HTERT RPE-1 (cell line): ENCODE data around the gene KCTD21.
"Not testable (repeated sequence)": the region's sequence is repeated elsewhere in the genome, so short reads cannot be mapped to it uniquely, and the experiment has no call there.

Experiments
- in situ Hi-C: fragments of 300-500 bp; cut with MboI; formaldehyde crosslinking; loops from 4 replicates; pipeline ENCODE4 v1.14.3; 2020; ENCODE audit warnings: low sequenced_read_pairs

The KCTD21 gene

GRCh38 chr11:78179459-78180071 lies 8.9 kb downstream of the KCTD21 start:
- in situ Hi-C loops: no loop called here

GRCh38 chr11:78177216-78177615 lies 11.2 kb downstream of the KCTD21 start:
- in situ Hi-C loops: no loop called here

- in situ Hi-C loops: no loop called here
Measured at GRCh38 chr11:78176605-78177141, 11.8 kb downstream of the KCTD21 start.

GRCh38 chr11:78175862-78176261 lies 12.6 kb downstream of the KCTD21 start:
- in situ Hi-C loops: not testable (repeated sequence)

GRCh38 chr11:78171951-78172350 lies 16.5 kb downstream of the KCTD21 start:
- in situ Hi-C loops: no loop called here

- in situ Hi-C loops: no loop called here
Measured at GRCh38 chr11:78170874-78171549, 17.4 kb downstream of the KCTD21 start.

- in situ Hi-C loops: no loop called here
Measured at GRCh38 chr11:78170413-78170812, 18.0 kb downstream of the KCTD21 start.

GRCh38 chr11:78168539-78169477 lies 19.6 kb downstream of the KCTD21 start:
- in situ Hi-C loops: no loop called here

- in situ Hi-C loops: no loop called here
Measured at GRCh38 chr11:78166855-78167469, 21.5 kb downstream of the KCTD21 start.

GRCh38 chr11:78164471-78164870 lies 24.0 kb downstream of the KCTD21 start:
- in situ Hi-C loops: no loop called here

GRCh38 chr11:78163828-78164227 lies 24.6 kb downstream of the KCTD21 start:
- in situ Hi-C loops: no loop called here

GRCh38 chr11:78161962-78162371 lies 26.5 kb downstream of the KCTD21 start:
- in situ Hi-C loops: no loop called here

- in situ Hi-C loops: no loop called here
Measured at GRCh38 chr11:78161346-78161745, 27.1 kb downstream of the KCTD21 start.

GRCh38 chr11:78160557-78160956 lies 27.9 kb downstream of the KCTD21 start:
- in situ Hi-C loops: no loop called here

GRCh38 chr11:78158987-78159652 lies 29.3 kb downstream of the KCTD21 start:
- in situ Hi-C loops: no loop called here

- in situ Hi-C loops: no loop called here
Measured at GRCh38 chr11:78156127-78156844, 32.1 kb downstream of the KCTD21 start.

GRCh38 chr11:78151804-78152203 lies 36.6 kb downstream of the KCTD21 start:
- in situ Hi-C loops: no loop called here

- in situ Hi-C loops: no loop called here
Measured at GRCh38 chr11:78150754-78151153, 37.7 kb downstream of the KCTD21 start.

GRCh38 chr11:78150346-78150745 lies 38.1 kb downstream of the KCTD21 start:
- in situ Hi-C loops: no loop called here

GRCh38 chr11:78149646-78150045 lies 38.8 kb downstream of the KCTD21 start:
- in situ Hi-C loops: no loop called here
